IPS-11a (cell line): ENCODE results near the gene ZC2HC1B.

Experiments used
- H3K4me3 ChIP-seq: one replicate; pipeline ENCODE4 v1.5.1; 2013; ENCODE audit warnings: low read depth, low read length, control low read depth

Gene ZC2HC1B

GRCh38 chr6:143928853-143929252 lies 64.6 kb downstream of the ZC2HC1B start:
- no peak overlapping the region for H3K4me3 ChIP-seq

- H3K4me3 ChIP-seq: no peak overlapping the region
These were observed 65.7 kb downstream of the ZC2HC1B start for GRCh38 chr6:143929975-143930374.

GRCh38 chr6:143934331-143934730 lies 70.1 kb downstream of the ZC2HC1B start:
- H3K4me3 ChIP-seq: no peak overlapping the region

DNA sequence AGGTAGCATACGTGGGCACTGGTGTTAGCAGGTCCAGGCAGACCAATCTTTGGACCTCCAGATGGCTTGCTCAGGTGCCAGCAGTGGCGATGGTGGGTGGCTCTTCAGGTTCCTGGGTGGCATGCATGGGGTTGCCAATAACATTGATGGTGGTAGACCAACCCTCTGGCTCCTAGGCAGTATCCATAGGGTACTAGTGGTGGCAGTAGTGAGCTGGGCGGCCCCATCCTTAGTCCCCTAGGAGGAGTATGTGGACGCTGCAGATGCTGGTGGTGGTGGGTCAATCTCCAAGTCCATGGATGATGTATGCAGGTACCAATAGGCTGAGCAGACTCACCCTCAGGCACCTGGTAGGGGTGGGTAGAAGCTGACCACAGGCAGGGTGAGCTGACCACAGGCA lies 70.6 kb downstream of the ZC2HC1B start:
- no peak overlapping the region for H3K4me3 ChIP-seq

GRCh38 chr6:143936347-143936746 lies 72.1 kb downstream of the ZC2HC1B start:
- H3K4me3 ChIP-seq: no peak overlapping the region

DNA sequence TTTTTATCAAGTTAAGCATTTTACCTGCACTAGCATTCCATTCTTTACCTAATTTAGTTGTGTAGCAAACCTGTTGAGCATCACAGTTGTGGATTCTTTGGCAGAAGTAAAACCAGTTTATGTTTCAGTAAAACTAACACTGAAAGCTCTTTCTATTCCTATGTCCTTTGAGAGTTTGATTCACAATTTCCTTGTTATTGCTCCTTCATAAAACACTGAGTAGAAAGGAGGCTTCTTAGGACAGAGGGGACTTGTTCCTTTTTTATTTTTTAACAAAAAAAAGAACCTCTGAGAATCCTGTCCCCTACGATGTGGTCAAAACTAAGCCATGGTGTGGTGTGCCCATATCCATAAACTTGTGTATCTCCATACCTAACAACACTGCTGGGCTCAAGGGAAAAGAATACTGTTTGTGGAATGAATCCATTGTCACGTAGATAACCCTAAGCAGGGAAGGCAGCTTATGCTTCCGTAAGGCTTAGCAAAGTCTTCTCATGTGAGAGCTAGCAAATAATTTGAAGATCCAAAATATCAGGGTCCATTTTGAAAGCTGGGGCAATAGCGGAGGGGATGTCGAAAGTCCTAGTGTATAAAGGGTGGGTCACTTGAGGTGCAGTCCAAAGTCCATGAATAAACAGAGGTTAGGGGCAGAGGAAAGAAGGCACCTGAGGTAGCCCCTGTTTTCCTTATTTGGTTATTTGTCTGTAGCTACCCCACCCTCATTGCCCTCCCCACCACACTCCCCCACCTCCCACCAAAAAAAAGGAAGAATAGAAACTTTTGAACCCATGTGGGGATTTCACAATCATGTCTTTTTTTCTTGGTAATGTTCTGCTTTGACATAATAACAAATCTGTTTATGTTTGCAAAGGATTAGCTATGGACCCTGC lies 72.7 kb downstream of the ZC2HC1B start:
- no peak overlapping the region for H3K4me3 ChIP-seq

- no peak overlapping the region for H3K4me3 ChIP-seq
These were observed 73.3 kb downstream of the ZC2HC1B start for GRCh38 chr6:143937668-143937970.

GRCh38 chr6:143939364-143939763 lies 75.1 kb downstream of the ZC2HC1B start:
- H3K4me3 ChIP-seq: no peak overlapping the region

DNA sequence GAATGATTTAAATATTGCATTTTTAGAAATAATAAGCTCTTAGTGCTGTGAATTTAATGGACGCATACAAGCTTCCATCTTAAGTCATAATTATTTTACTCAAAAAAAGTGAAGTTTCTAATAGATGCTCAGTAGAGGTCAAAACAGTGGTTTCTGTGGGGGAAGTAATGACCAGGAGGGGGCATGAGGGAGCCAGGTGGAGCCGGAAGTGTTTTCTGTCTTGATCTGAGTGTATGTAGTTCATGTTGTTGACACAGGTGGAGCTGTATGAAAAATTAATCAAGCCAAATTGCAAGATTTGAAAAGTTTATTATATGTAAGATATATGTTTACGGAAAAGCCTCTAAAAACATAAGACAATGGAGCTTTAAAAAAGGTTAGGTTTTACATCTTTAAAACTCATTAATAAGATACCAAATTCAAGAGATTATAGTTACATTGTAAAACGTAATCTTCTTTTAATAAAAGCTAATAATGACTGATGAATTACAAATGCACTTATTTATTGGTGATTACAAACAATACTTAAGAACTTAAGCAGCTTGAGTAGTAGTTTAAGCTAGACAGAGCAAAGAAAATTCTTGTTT lies 75.8 kb downstream of the ZC2HC1B start:
- no peak overlapping the region for H3K4me3 ChIP-seq

DNA sequence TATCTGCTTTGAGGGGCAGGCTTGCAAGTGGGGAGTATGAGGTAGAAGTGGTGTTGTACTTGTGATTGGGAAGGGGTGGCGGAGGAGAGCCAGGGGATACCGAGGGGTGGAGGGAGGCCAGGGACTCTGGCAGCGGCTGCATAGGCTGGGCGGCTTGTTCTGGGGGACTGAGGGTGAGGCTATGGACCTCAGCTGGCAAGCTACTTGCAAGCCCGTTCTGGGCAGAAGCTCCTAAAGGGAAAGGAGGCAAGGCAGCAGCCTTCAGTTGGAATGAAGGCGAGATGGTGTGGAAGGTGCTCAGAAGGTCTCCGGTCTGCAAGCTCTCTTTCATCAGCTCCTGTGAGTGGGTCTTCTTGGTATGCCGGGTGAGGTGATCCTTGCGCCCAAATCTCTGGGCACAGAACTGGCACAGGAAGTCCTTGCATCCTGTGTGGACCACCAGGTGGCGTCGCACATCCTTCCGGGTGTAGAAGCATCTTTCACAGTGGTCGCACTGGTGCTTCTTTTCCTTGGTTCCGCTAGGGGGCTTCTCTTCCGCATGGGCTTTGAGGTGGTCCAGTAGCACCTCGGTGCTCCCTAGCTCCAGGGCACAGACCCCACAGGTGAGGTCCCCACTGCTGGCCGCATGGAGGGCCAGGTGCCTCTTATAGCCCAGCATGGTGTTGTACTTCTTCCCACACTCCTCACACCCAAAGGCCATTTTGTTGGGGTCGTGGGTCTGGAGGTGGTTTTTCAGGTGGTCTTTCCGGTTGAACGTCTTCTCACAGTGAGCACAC lies 77.8 kb downstream of the ZC2HC1B start:
- H3K4me3 ChIP-seq: no peak overlapping the region

GRCh38 chr6:143948208-143948607 lies 83.9 kb downstream of the ZC2HC1B start:
- no peak overlapping the region for H3K4me3 ChIP-seq

DNA sequence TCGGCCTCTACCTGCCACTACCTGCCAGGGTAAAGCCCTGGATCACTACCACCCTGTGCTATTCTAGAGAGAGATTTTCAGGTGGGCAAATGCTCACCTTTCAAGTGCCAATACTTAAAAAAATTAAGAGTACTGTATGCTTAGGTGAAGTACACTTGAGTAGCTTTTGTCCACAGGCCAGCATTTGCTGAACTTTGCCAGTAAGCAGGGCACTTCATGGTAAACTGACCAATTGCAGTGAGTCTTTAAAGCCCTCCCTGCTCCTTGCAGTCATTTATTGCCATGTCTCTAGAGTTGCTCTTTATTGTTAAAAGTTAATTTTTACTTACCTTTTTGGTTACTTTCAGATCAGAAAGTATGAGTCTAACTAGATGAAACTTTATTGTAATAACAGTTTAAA lies 85.3 kb downstream of the ZC2HC1B start:
- H3K4me3 ChIP-seq: no peak overlapping the region

GRCh38 chr6:143949962-143950361 lies 85.7 kb downstream of the ZC2HC1B start:
- no peak overlapping the region for H3K4me3 ChIP-seq

GRCh38 chr6:143950875-143951274 lies 86.6 kb downstream of the ZC2HC1B start:
- no peak overlapping the region for H3K4me3 ChIP-seq

- H3K4me3 ChIP-seq: no peak overlapping the region
These were observed 87.9 kb downstream of the ZC2HC1B start for GRCh38 chr6:143952060-143952778.

DNA sequence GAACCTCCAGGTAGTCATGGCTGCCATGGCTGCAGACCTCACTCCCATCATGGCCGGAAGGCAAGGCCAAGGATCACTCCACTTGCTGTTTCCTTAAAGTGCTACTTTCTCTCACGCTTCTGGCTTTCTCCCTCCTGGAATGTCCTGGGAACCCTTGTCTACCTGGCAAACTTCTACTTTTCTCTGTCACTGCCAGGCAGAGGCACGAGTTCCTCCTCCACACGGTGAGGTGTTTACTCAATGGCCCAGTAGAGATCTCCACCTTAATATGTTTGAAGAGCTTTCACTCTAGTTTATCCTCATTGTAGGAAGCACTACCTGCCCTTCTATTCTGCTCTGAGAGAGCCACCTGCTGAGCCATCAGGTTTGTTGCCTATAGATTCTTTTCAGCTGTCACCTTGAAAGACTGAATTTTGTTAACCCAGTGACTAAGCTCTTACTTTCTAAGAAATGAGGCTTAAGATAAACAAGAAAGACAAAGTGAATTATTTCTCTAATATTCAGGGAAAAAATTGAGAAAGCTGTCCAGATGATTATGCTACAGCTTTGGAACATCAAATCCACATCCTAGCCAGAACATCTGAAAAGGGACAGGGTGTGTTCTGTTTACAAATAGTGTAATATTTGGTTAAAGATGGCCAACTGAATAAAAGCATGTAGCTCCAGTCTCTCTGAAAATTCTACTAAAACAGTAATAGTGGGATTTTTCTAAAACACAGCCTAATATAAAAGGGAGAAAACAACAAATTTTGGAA lies 88.8 kb downstream of the ZC2HC1B start:
- H3K4me3 ChIP-seq: no peak overlapping the region

- H3K4me3 ChIP-seq: no peak overlapping the region
These were observed 89.6 kb downstream of the ZC2HC1B start for GRCh38 chr6:143953922-143954321.

- H3K4me3 ChIP-seq: no peak overlapping the region
These were observed 91.7 kb downstream of the ZC2HC1B start for GRCh38 chr6:143955971-143956370.

GRCh38 chr6:143957679-143958274 lies 93.5 kb downstream of the ZC2HC1B start:
- H3K4me3 ChIP-seq: no peak overlapping the region

DNA sequence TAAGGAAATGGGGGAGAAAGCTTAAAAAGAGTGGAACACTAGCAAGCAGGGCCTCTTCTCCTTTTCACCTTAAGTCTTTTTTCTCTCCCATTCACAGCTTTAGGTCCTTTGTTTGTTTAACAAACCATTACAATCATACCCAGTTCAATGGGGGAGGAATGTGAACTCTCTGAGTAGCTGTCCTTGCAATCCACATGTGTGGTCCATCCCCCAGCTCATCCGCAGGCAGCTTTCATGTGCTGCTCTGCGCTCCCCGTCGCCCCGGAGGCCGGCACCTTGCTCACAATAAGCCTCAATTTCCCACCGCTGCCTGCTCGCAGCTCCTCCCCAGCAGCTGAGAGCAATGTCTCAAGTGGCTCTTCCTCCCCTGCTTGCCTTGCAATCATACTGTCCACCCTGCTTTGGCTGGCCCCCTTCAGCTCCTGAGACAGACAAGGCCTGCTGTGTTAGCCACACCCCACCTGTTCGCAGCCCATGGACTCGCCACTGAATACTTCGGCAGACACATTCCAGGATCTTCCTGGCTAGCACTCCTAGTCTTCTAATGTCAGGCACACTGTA lies 94.6 kb downstream of the ZC2HC1B start:
- no peak overlapping the region for H3K4me3 ChIP-seq
